ENCODE measurements around the gene GCGR.

Gene GCGR

DNA sequence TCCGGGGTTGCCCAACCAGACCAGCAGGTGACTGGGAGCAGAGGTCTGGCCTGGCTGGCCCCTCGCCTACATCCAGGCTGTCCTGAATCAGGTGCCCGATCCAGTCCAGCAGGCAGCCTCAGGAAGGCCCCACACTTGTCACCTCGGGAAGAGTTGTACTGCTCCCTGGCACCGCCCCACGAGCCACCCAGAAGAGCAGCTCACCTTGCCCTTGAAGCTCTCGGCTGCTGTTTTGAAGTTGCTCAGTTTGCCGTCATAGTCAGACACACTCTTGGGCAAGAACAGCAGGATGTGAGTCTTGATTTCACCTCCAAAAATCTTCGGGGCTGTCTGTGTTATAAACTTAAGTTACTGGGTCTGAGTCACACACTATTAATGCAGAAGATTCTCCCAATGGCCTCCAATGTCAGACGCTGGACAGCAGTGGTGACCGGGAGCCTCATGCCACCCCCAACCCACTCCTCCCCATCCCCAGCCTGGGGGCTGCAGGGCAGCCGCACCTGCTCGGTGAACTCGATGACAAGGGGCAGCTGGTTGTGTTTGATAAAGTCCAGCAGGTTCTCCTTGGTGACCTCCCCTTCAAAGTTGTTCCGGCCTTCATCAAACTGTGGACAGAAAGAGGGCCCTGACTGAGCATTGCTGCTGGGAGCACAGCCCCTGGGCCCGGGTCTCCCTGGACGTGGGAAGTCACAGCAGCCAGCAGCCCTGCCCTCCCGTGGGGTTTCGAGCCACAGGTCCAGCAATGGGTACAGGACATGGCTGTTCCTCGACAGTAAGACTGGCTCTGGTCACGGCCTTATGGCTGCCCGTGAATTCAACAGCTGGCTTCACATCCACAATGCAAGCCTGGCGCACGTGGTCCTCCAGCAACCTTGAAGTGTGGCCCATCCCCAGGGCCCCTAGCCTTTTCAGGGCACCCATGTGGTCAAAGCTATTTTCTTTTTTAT is 43.1 kb downstream of the GCGR start:
- Mint-ChIP-seq H3K36me3 (peaks cover 54% of the 10 kb centered on the region), H3K9me3 (no peaks in the 10 kb centered on the region), H3K4me1 (no peaks in the 10 kb centered on the region), H3K4me3 (no peak overlapping the region), H3K27me3 (no peaks in the 10 kb centered on the region), H3K27ac (no peak overlapping the region)
- ATAC-seq: no peak

DNA sequence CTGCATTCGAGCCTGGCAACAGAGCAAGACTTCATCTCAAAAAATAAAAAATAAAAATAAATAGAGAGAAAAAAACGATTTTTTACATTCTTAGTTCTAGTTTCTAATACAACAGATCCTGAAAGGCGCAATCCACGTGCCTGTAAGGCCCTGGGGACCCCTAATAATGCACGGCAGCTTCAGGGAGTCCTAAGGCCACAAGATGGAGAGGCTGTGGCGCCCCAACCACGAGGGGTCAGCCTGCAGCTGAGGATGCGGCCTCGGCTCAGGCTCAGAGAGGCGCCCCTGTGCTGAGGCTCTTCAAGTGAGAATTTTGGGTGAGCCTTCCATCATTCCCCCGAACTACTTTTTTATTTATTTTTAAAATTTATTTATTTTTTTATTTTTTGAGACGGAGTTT is 45.5 kb downstream of the GCGR start:
- Mint-ChIP-seq H3K27me3 (no peaks in the 10 kb centered on the region), H3K4me3 (no peak overlapping the region)

DNA sequence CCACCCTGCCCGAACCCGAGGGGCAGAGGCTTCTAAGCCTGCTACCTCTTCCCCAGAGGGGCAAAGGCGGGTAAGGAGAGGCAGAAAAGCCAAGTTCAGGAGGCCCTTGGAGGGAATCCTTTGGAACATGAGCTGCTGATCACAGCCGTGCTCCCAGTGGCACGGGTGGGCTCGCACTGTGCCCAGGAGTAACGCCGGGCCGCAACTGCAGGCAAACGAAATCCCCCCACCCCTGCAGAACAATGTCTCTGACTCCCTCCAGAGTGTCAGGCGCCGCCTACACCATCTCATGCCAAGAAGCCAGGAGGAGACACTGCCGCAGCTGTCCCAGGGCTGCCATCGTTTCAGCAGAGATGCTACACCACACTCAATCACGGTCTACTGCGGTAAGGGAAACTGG is 47.5 kb downstream of the GCGR start:
- Mint-ChIP-seq H3K27me3 (no peaks in the 10 kb centered on the region), H3K36me3 (peaks cover 52% of the 10 kb centered on the region), H3K27ac (no peak overlapping the region), H3K4me3 (no peak overlapping the region), H3K4me1 (peaks cover 5% of the 10 kb centered on the region), H3K9me3 (no peaks in the 10 kb centered on the region)
- no peak for ATAC-seq

More for the DNA sequence above, 45.5 kb downstream of the GCGR start:
- ATAC-seq: no peak
- peaks cover 54% of the 10 kb centered on the region for H3K36me3 Mint-ChIP-seq
- H3K9me3 Mint-ChIP-seq: no peaks in the 10 kb centered on the region
- H3K4me1 Mint-ChIP-seq: peaks cover 5% of the 10 kb centered on the region
- no peak overlapping the region for H3K27ac Mint-ChIP-seq

DNA sequence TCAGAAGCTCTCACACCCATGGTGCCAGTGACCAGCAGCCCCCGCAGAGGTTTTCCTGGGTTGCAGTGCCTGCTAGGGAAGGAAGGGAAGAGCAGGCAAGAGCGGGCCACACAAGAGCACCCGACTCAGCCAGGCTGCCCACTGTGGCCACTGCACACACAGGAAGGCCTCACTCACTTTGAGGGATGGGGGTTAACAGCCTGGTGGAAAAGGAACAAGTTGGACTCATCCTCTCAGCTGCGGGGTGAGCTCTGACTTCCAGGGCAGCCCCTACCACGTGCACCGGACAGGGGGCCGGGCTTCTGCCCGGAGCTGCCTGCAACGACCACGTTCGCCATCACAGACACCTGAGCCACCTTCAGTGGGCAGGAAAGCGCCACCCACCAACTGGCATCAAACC is 48.3 kb downstream of the GCGR start:
- Mint-ChIP-seq H3K4me1 (peaks cover 5% of the 10 kb centered on the region), H3K9me3 (no peaks in the 10 kb centered on the region), H3K27ac (no peak overlapping the region), H3K27me3 (no peaks in the 10 kb centered on the region), H3K4me3 (no peak overlapping the region), H3K36me3 (peaks cover 49% of the 10 kb centered on the region)
- ATAC-seq: no peak

DNA sequence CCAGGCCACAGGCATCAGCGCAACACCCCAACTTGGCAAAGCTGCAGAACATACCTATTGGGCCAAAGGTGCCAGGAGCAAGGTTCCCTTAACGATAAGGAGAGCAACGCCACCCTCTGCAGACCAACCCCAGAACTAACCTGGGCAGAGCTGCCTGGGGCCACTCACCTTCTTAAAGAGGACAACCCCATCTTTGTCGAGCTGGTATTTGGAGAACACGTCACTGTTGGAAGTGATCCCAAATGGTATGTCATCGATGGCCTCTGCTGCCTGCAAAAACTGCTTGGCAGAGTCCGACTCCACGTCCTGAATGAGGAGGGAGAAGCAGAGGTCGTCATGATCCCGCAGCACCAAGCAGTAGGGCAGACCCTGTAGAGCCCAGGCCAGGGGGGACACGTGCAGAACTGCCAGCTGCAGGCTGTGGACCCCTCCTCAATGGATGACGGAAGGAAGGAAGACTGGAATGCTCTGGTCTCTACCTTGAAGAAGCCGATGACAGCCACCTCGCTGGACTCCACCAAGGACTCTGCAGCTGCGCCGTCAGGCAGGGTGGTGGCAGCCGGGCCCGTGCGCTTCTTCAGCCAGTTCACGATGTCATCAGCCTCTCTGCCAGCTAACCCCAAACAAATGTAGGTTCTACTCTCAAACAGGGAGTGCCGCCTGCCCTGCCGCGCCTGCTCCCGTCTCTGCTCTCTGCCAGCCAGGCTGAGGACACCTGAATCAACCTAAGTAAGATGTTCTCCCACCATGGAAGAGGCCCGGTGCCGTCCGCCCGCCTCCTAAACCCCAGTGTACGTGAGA is 51.2 kb downstream of the GCGR start:
- Mint-ChIP-seq H3K36me3 (peaks cover 53% of the 10 kb centered on the region), H3K27ac (no peak overlapping the region), H3K4me3 (no peak overlapping the region), H3K9me3 (no peaks in the 10 kb centered on the region), H3K27me3 (no peaks in the 10 kb centered on the region), H3K4me1 (peaks cover 29% of the 10 kb centered on the region)
- ATAC-seq: no peak

DNA sequence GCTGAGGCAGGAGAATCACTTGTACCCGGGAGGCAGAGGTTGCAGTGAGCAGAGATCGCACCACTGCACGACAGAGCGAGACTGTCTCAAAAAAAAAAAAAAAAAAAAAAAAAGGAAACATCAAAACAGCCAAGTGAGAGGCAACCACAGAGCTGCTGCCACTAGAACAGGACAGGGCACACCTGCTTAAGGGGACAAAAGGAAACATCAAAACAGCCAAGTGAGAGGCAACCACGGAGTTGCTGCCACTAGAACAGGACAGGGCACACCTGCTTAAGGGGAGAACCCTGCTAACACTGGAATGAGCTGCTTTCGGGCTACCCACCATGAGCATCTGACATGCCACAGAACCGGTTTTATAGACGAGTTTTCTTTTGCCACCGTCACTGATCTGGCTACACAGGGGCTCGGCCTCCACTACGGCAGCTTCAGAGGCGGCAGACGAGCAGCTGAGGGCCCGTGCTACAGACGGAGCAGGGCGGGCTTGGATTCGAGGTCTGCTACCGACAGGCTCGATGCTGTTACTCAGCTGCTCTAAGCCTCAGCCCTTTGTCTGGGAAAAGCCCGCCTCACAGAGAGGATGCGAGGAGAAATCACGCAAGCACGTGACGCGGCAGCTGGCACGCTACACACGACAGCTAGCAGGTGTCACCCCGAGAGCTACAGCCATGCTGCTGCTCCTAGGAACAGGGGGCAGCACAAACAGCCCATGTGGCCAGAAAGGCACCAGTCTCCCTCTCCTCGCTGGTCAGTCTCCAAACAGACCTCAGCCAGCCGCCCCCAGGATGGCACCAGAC is 54.4 kb downstream of the GCGR start:
- peaks cover 43% of the 10 kb centered on the region for H3K4me1 Mint-ChIP-seq
- H3K36me3 Mint-ChIP-seq: peaks cover 40% of the 10 kb centered on the region
- no peak for ATAC-seq
- peak overlapping the region; percentile 74 for H3K4me3 Mint-ChIP-seq
- H3K9me3 Mint-ChIP-seq: no peaks in the 10 kb centered on the region
- no peak overlapping the region for H3K27ac Mint-ChIP-seq
- H3K27me3 Mint-ChIP-seq: no peaks in the 10 kb centered on the region

DNA sequence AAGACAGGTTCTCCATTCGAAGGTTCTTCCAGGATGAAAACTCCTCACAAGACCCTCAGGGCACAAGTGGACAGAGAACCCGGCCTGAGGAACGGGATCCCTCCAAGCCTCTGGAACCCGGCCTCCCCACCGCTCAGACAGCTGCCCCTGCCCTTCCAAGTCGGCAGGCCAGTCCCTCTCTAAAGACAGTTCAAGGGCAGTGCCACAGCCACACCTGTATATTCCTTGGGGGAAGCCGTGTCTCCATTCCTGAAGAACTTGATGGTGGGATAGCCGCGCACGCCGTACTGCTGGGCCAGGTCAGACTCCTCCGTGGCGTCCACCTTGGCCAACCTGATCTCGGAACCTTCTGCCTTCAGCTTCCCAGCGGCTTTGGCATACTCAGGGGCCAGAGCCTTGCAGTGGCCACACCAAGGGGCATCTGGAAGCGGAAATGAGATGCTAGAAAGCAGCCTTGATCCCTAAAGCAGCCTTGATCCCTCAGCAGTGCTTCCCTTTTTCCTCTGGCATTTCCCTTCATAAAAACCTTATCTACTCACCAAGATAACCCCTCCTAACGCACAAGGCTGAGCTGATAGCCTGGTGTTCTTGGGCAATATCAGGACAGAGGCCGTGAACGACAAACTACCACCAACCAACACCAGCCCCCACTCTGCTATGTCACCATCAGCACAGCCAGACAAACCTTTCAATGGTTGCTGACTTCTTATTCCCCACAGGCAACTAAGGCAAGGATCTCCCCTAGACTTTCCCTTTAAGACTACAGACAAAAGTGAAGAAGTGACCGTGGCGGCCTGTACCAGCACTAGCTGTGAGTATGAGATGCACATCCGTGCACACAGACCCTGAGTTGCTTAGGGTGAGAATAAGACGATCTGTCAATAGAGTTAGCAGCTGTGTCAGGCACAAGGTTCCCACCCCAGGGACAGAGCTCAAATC is 55.3 kb downstream of the GCGR start:
- Mint-ChIP-seq H3K9me3 (no peaks in the 10 kb centered on the region), H3K4me1 (peaks cover 45% of the 10 kb centered on the region), H3K27me3 (no peaks in the 10 kb centered on the region), H3K4me3 (peak overlapping the region; percentile 74), H3K36me3 (peaks cover 32% of the 10 kb centered on the region), H3K27ac (peak overlapping the region; percentile 93)
- ATAC-seq: no peak

DNA sequence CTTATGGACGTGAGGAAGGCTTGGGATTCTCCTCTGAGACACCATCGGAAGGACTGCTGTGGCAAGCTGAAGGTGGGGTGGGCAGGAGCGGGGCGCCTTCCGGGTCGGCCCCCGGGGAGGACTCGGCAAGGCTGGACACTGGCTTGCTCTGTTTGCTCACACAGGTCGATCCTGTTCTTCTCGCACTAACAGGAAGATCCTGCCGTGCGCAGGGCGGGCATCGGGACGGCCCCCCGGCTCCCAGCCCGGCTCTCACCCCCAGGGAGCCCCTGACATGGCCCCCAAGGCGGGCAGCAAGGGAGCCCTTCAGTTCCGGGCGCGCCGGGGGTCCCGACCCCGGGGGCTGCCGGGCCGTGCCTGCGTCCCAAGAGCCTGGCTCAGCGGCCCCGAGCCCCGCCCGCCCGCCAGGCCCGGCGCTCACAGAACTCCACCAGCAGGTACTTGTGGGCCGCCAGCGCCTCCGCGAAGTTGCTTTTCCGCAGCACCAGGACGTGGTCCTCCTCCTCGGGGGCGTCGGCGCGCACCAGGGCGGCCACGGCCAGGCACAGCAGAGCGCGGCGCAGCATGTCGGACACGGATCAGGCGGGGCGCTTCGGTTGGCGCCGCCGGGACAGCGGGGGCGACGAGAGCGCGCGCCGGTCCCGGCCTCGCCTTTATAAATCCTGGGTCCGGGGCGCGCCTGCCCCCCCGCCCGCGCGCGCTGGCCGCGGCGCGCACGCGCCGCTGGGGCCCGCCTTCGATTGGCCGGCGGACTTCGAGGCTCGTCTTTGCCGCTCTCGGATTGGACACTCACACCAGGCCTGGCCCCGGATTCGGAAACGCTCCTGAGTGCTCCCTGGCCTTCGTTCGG is 56.2 kb downstream of the GCGR start, which contains the start of gene P4HB:
TSS of gene P4HB (minus strand) at position 630 of the 850 bp plus-strand sequence. CDS start at position 566, 64 bp downstream.
- H3K27ac Mint-ChIP-seq: peak within 1 kb of the TSS; percentile 93
- H3K9me3 Mint-ChIP-seq: no peaks in the 10 kb centered on the region
- peak within 1 kb of the TSS; percentile 89 for H3K4me3 Mint-ChIP-seq
- H3K36me3 Mint-ChIP-seq: peaks cover 26% of the 10 kb centered on the region
- no peak for ATAC-seq
- H3K27me3 Mint-ChIP-seq: no peaks in the 10 kb centered on the region
- H3K4me1 Mint-ChIP-seq: peaks cover 45% of the 10 kb centered on the region

DNA sequence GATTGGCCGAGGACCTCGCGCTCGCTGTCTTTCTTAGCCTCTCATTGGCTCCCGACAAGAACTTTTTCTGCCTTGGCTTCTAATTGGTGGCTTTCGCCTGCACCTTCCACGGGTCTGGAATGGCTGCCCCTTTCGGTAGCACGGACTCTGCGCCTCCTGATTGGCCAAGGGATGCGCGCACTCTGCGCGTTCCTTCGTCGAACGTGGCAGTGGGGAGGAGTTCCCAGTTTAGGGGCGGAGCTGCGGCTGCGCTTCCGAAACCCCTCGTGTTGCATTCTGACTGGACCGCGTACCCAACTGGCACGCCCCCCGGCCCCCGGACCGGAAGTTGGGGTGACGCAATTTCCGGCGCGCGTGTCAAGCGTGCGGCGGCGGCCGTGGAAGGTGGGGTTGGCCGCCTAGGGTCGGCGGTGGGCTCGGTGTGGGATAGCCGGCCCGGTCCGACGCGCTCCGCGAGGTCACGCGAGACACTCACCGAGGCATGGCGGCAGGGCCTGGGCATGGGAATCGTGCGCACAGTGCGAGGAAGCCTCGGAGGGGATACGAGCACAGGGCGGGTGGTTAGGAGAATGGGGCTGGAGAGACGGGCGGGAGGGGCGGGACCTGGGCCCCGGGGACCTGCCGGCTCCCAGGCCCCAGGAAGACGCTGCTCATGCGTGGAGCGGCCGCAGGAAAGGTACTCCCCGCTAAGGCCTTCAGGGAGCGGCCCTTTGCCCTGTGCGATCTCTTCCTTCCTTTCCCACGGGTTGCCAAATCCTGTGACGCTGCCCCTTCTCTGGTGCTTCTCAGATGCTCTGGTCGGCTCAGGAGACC is 57.0 kb downstream of the GCGR start:
- no peaks in the 10 kb centered on the region for H3K9me3 Mint-ChIP-seq
- peak; percentile 95 for ATAC-seq
- H3K27ac Mint-ChIP-seq: peak overlapping the region; percentile 93
- H3K27me3 Mint-ChIP-seq: no peaks in the 10 kb centered on the region
- peaks cover 52% of the 10 kb centered on the region for H3K4me1 Mint-ChIP-seq
- H3K36me3 Mint-ChIP-seq: peaks cover 18% of the 10 kb centered on the region
- peak overlapping the region; percentile 89 for H3K4me3 Mint-ChIP-seq

DNA sequence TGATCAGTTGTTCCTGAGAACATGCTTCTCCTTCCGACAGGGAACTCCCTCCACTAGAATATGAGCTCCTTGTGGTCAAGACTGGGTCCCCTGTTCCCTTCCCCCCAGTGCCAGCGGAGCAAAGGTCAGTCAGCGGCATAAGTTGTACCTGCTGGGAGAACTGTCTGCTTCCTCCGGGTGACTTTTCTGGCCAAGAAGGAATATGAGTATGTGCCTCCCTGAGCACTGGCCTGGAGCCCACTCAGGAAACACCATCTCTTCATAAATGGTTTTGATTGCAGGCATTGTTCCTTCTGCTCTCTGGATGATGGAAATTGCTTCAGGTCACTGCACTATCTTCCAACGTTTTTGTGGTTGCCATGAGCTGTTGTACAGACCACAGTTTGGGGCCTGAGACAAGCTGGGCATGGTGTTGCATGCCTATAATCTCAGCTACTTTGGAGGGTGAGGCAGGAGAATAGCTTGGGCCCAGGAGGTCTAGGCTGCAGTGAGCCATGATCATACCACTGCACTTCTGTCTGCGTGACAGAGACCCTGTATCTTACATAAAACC is 59.2 kb downstream of the GCGR start:
- Mint-ChIP-seq H3K27ac (peak overlapping the region; percentile 20), H3K36me3 (peaks cover 16% of the 10 kb centered on the region), H3K27me3 (no peaks in the 10 kb centered on the region), H3K4me1 (peaks cover 59% of the 10 kb centered on the region), H3K9me3 (no peaks in the 10 kb centered on the region), H3K4me3 (peak overlapping the region; percentile 69)
- ATAC-seq: no peak

Measured in stimulated activated memory B cell treated with anti-CD40 and anti-IgM and Interleukin-4, amounts not matched to agents 10 μg/mL and 1 μg/mL and 100 μg/mL, for 72 hours (primary cell).